Heart right ventricle (tissue), 16 donors: ENCODE results near the gene TRPC1. TPM values are rescaled to one million over a fixed set of nuclear protein-coding genes. Genes with fewer than 3 reads are reported as not detected.

Experiments
- ATAC-seq, 8 donors: fragments of 200-7000 bp; cut with Tn5 transposase; one replicate each; pipeline ENCODE4 v1.9.1; 2020; ENCODE audit warnings: mild to moderate bottlenecking in 8 of 8, moderate library complexity in 8 of 8, moderate number of reproducible peaks in 1 of 8
- DNase-seq, 2 donors: peaks; one replicate each; pipeline ENCODE4 v3.0.0-alpha.2; 2020
- H3K27ac ChIP-seq, 10 donors: fragments of 200-600 bp; sonication (generic) in 2 of 10; one replicate each; pipeline versions ENCODE4 v1.5.0 to v1.8.0; 2020 to 2022; ENCODE audit warnings: mild to moderate bottlenecking in 3 of 10
- H3K27me3 ChIP-seq, 7 donors: fragments of 200-600 bp; one replicate each; pipeline ENCODE4 v1.8.0; 2021 to 2022; ENCODE audit warnings: mild to moderate bottlenecking in 2 of 7
- H3K36me3 ChIP-seq, 9 donors: fragments of 200-600 bp; sonication (generic) in 1 of 9; one replicate each; pipeline versions ENCODE4 v1.5.0 to v1.8.0; 2020 to 2022; ENCODE audit warnings: mild to moderate bottlenecking in 2 of 9
- H3K4me1 ChIP-seq, 9 donors: fragments of 200-600 bp; sonication (generic) in 1 of 9; one replicate each; pipeline versions ENCODE4 v1.5.0 to v1.8.0; 2020 to 2022; ENCODE audit warnings: mild to moderate bottlenecking in 4 of 9
- H3K4me3 ChIP-seq, 10 donors: fragments of 200-600 bp; sonication (generic) in 2 of 10; one replicate each; pipeline versions ENCODE4 v1.5.0 to v1.8.0; 2020 to 2022; ENCODE audit warnings: mild to moderate bottlenecking in 7 of 10, moderate library complexity in 2 of 10
- H3K9me3 ChIP-seq, 11 donors: fragments of 200-600 bp in 10 of 11; sonication (generic) in 2 of 11; one replicate each; pipeline versions ENCODE4 v1.5.0 to v1.8.0; 2013 to 2022; ENCODE audit warnings: mild to moderate bottlenecking in 2 of 11, control low read depth in 1 of 11, moderate library complexity in 1 of 11
- WGBS, 2 donors: extraction: QIAGEN DNeasy Blood & Tissue Kit; methylation state at CpG; one replicate each; pipeline ENCODE4 v1.1.7; 2013; ENCODE audit warnings: inconsistent platforms in 1 of 2; 5-methylcytosine and 5-hydroxymethylcytosine counted together
- intact Hi-C, 10 donors: fragments of 100-400 bp; cut with DNase I; formaldehyde crosslinking; loops; one replicate each; pipeline versions ENCODE4 v1.11.1 to v1.14.2; 2022
- polyA plus RNA-seq, 2 donors: library from polyadenylated mRNA; stranded (reverse); fragments of 200-250 nt; gene quantifications; one replicate each; pipeline ENCODE4 v1.2.3, GENCODE V29; 2013
- total RNA-seq, 10 donors: library from RNA; stranded (reverse); fragmentation: NEBNext Ultra II Directional in 3 of 10; extraction: Animal tissue kit (Norgen Biotek cat#: 25700) in 3 of 10; gene quantifications; one replicate each; pipeline versions ENCODE4 v1.2.1 to v1.2.4, GENCODE V29; 2021 to 2023
- TF ChIP-seq, protein P1 (sequence below), 9 donors: fragments of 200-600 bp; sonication (generic) in 2 of 9; IDR thresholded peaks; one replicate each; pipeline versions ENCODE4 v1.5.0 to v1.8.0; 2021 to 2022; ENCODE audit warnings: antibody characterized with exemption in 9 of 9, mild to moderate bottlenecking in 5 of 9, moderate library complexity in 1 of 9
- donor health status: Arrhythmogenic right ventricular cardiomyopathy.
- donor health status: ischemic (EF 13 %, LVEDD 7.1; RV severe dilation, severe dysfunction).
- donor health status: healthy with polysubstance abuse.
- donor health status: DM: no; HTN: yes; CAD: no.
- donor health status: DM: no; HTN: no; CAD: no.
- donor health status: ischemic (EF 25% LVEDD 6.9; RV normal size, moderate dysfunction).
- donor health status: ischemic (EF 25% LVEDD 5.7; RV mildly dilated, moderate dysfunction).
- donor health status: healthy.
- donor health status: DM: yes; HTN: yes; CAD: no.
- donor health status: Ischemic cardiomyopathy.
- donor health status: ischemic (EF 35%, LVEDD 5.7; RV mildly dilated, moderate dysfunction).
- donor health status: nonischemic (EF 11% LVEDD 7.7; RV severe dilation, severe dysfunction).
- donor health status: DM: yes; HTN: yes; CAD: no.
- donor health status: PGD.
- donor health status: ischemic (EF 29% LVEDD 5.4; RV normal size, mild dysfunction).
- donor health status: nonischemic (EF 23%, LVEDD 6.1; RV moderate dilation, normal function).

TRPC1 gene
- total and polyA plus RNA-seq, 12 donors: 2.1 to 22.4 (median 11.8) TPM

- Histone ChIP-seq H3K4me1 (peaks cover 0 to 12% (median 0%) of the 10 kb centered on the region in 9 donors), H3K4me3 (no peak overlapping the region), H3K27me3 (no peaks in the 10 kb centered on the region), H3K27ac (no peak overlapping the region), H3K36me3 (peaks cover 0 to 32% (median 0%) of the 10 kb centered on the region in 9 donors), H3K9me3 (no peaks in the 10 kb centered on the region)
- ATAC-seq (no peak), DNase-seq (no peak)
- 91 to 96% methylated on average over 6 of the region's 6 CpGs for WGBS, 2 donors
- intact Hi-C loops: loop anchor here in 1 of 10 donors (10.0 kb wide), 1 partner anchor 221 kb away; the partner anchor contains the start of gene PLS1
- TF ChIP-seq, protein P1, sequence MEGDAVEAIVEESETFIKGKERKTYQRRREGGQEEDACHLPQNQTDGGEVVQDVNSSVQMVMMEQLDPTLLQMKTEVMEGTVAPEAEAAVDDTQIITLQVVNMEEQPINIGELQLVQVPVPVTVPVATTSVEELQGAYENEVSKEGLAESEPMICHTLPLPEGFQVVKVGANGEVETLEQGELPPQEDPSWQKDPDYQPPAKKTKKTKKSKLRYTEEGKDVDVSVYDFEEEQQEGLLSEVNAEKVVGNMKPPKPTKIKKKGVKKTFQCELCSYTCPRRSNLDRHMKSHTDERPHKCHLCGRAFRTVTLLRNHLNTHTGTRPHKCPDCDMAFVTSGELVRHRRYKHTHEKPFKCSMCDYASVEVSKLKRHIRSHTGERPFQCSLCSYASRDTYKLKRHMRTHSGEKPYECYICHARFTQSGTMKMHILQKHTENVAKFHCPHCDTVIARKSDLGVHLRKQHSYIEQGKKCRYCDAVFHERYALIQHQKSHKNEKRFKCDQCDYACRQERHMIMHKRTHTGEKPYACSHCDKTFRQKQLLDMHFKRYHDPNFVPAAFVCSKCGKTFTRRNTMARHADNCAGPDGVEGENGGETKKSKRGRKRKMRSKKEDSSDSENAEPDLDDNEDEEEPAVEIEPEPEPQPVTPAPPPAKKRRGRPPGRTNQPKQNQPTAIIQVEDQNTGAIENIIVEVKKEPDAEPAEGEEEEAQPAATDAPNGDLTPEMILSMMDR (IDR thresholded peaks at IDR 0.05): no peak
These were observed 92.0 kb downstream of the TRPC1 start for GRCh38 chr3:142815803-142816202.

GRCh38 chr3:142817356-142817755 lies 93.5 kb downstream of the TRPC1 start:
- no peak overlapping the region for H3K4me3 ChIP-seq
- no peaks in the 10 kb centered on the region for H3K9me3 ChIP-seq
- TF ChIP-seq, protein P1 (IDR thresholded peaks at IDR 0.05): no peak
- peak in 5 of 8 donors; percentile 32 to 86 (median 51) for ATAC-seq
- no peak overlapping the region for H3K27ac ChIP-seq
- intact Hi-C loops: loop anchor here in 1 of 10 donors (10.0 kb wide), 1 partner anchor 223 kb away; the partner anchor contains the start of gene PLS1
- H3K4me1 ChIP-seq: peaks cover 0 to 12% (median 0%) of the 10 kb centered on the region in 9 donors
- DNase-seq: no peak
- H3K36me3 ChIP-seq: peaks cover 0 to 38% (median 0%) of the 10 kb centered on the region in 9 donors
- WGBS, 2 donors: 38% methylated on average over 1 of the region's 1 CpG
- H3K27me3 ChIP-seq: no peaks in the 10 kb centered on the region

DNA sequence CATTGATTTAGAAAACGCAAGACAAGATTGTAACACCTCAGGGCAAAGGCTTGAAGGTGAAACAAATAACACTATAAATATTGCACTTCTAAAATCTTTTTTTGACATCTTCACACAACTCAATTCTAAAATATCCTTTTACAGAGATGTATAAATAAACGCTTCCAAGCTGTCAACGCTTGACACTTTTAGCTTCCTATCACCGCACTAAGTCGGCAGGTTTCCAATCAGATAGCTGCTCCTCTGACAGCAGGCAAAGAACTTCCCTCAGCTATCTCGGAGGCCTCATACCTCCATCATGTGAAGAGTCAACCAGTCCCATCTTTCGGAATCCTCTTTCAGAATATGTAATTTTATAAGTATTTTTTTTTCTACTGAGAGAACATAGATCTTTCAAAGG lies 94.1 kb downstream of the TRPC1 start:
- no peak for DNase-seq
- Histone ChIP-seq H3K36me3 (peaks cover 0 to 38% (median 0%) of the 10 kb centered on the region in 9 donors), H3K4me3 (no peak overlapping the region), H3K4me1 (peaks cover 0 to 12% (median 0%) of the 10 kb centered on the region in 9 donors), H3K27ac (no peak overlapping the region), H3K27me3 (no peaks in the 10 kb centered on the region), H3K9me3 (no peaks in the 10 kb centered on the region)
- TF ChIP-seq, protein P1 (IDR thresholded peaks at IDR 0.05): no peak
- 21 to 34% methylated on average over 7 of the region's 7 CpGs for WGBS, 2 donors
- ATAC-seq: peak in 2 of 8 donors; percentile 61 to 62
- intact Hi-C loops: loop anchor here in 1 of 10 donors (10.0 kb wide), 1 partner anchor 223 kb away; the partner anchor contains the start of gene PLS1

- H3K9me3 ChIP-seq: no peaks in the 10 kb centered on the region
- intact Hi-C loops: loop anchor here in 1 of 10 donors (10.0 kb wide), 1 partner anchor 224 kb away; the partner anchor contains the start of gene PLS1
- DNase-seq (no peak), ATAC-seq (no peak)
- H3K4me1 ChIP-seq: peaks cover 0 to 12% (median 0%) of the 10 kb centered on the region in 9 donors
- no peak overlapping the region for H3K4me3 ChIP-seq
- no peak overlapping the region for H3K27ac ChIP-seq
- 91 to 93% methylated on average over 9 of the region's 9 CpGs for WGBS, 2 donors
- TF ChIP-seq, protein P1 (IDR thresholded peaks at IDR 0.05): no peak
- H3K27me3 ChIP-seq: no peaks in the 10 kb centered on the region
- H3K36me3 ChIP-seq: peaks cover 0 to 38% (median 0%) of the 10 kb centered on the region in 9 donors
These were observed 94.8 kb downstream of the TRPC1 start for GRCh38 chr3:142818651-142819050.
